HG03097 (cell line): ENCODE results near the gene LRCH3.

Source experiments
- ATAC-seq: cut with Tn5 transposase; IDR thresholded peaks from one replicate; pipeline ENCODE4 v1.9.1; 2021; ENCODE audit not compliant: unreplicated experiment, low FRiP score

Gene LRCH3

GRCh38 chr3:197833930-197834715, 43.1 kb downstream of the LRCH3 start:
- ATAC-seq: no peak

DNA sequence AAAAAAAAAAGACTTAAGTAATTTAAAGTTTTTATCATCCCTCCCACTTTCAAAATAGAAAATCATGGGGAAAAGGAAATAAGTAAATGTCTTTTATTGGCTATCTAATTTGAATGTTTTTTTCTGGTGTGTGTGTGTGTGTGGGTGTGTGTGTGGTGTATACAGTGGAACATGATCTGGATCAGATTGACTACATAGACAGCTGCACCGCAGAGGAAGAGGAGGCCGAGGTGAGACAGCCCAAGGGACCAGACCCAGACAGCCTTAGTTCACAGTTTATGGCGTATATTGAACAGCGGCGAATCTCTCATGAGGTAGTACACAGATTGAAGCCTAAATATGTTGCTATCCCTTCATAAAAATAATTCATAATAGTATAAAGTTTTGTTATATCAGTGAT, 44.5 kb downstream of the LRCH3 start:
- ATAC-seq: no peak

- no peak for ATAC-seq
These were observed 45.2 kb downstream of the LRCH3 start for GRCh38 chr3:197836244-197836643.

- ATAC-seq: no peak
These were observed 46.2 kb downstream of the LRCH3 start for GRCh38 chr3:197837282-197837681.

- ATAC-seq: no peak
These were observed 50.7 kb downstream of the LRCH3 start for GRCh38 chr3:197841789-197842188.

DNA sequence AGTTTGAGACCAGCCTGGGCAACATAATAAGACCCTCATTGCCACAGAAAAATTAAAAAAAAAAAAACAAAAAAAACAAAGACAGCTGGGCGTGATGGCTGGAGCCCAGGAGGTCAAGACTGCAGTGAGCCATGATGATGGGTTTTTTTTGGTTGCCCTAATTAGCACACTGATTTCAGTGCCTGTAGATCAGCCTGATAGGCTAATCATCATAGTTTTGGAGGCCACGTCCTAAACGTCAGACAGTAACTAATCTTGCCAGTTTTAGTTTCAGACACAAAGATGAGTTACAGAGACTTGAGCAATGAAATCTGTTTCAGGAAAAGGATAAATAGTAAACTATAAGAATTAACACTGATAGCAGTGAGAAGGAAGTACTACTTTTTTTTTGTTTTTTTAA, 55.4 kb downstream of the LRCH3 start:
- no peak for ATAC-seq

- ATAC-seq: no peak
These were observed 56.9 kb downstream of the LRCH3 start for GRCh38 chr3:197847866-197848401.

DNA sequence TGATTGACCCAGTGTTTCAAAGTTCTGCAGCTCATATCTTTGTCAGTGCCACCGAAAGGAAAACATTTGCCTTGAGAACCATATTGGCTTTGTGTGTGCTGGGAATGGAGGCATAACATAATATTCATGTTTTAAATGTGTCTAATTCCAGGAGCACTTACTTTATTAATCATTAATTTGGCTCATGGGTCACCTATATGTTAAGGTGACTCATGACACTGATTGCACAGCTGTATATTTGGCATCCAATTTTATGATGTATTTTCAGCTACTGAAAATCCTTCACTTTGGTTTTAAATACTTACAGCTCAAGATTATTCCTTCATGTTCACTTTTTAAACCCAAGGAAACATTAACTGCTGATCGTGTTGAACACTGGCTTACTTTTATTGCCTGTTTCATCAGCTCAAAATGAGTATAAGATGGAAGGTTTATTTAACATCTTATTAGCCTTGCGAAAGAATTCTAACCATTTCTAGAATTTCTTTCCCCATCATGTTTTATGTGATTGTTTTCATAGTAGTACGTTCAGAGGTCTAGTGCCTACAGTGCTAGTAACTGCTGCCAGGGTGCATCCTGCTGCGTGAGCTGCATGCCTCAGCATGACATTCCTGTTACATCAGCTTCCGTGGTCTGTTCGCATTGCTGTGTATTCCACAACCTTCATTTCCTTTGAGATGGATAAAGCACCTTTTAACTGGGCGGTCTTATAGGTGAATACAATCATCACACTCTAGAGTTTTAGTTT, 63.7 kb downstream of the LRCH3 start:
- ATAC-seq: no peak

DNA sequence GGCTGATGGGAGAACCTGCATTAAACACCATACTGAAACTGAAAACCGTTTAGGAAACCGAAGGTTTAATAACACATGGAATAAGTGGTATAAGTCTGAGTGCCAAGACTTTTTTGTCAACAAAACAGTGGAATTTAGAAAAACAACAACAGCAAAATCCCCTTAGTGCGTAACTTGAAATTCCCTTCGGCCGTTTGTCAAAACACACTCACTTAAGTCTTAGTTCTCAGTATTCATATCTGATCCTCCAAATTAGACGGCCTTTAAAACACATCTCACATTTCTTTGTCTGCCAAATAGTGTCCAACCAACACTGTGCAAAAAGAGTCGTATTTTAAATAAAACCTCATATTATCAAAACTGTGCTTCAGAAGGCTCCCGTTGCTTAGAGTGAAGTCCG, 64.5 kb downstream of the LRCH3 start:
- ATAC-seq: no peak

GRCh38 chr3:197856199-197856816, 65.3 kb downstream of the LRCH3 start:
- ATAC-seq: no peak

GRCh38 chr3:197858133-197858532, 67.1 kb downstream of the LRCH3 start:
- ATAC-seq: no peak

DNA sequence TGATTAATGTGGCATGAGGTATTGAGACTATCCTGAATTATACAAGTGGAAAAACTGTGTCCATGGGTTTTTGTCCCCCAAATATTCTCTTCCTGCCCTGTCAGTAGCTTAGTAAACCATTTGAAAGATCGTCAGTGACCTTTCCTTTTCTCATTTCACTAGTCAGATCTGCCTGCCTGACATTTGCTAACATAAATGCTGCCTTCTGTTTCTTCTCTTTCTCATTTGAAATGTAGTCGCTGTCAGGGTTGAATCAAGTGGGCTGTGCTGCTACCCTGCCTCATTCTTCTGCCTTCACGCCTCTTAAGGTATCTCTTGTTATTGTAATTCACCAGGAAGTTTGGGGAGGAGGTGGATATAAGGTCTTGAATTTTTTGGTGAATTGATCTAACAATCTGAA, 67.5 kb downstream of the LRCH3 start:
- ATAC-seq: no peak

- ATAC-seq: no peak
These were observed 75.0 kb downstream of the LRCH3 start for GRCh38 chr3:197866035-197866434.

GRCh38 chr3:197873329-197873728, 82.3 kb downstream of the LRCH3 start:
- ATAC-seq: no peak

DNA sequence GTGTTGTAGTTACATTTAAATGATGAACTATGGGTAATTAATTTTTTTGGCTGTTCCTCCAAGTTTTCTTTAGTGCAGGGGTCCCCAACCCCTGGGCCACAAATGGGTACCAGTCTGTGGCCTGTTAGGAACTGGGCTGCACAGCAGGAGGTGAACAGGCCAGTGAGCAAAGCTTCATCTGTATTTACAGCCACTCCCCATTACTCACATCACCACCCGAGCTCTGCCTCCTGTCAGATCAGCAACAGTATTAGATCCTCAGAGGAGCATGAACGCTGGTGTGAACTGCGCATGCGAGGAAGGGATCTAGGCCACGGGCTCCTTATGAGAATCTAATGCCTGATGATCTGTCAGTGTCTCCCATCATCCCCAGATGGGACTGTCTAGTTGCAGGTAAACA, 83.0 kb downstream of the LRCH3 start:
- ATAC-seq: no peak

- ATAC-seq: no peak
These were observed 83.6 kb downstream of the LRCH3 start for GRCh38 chr3:197874653-197875052.

DNA sequence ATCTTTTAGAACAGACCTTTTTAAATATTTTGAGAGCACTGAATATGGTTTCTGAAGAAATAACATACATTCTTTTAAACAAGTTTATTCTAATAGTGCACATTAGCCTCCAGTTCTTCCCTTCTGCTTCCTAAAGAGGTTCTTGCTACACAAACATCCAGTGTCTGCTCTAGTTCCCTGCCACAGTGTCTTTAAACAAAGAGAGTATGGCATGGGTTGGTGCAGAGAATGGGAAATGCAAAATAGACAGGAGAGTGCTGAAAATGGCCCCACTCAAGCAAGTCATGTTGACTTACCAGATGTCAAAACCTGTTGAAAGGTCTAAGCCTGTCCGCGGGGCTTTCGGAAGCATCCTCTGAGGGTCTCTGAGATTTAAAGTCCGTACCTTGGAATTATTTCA, 86.8 kb downstream of the LRCH3 start:
- ATAC-seq: no peak

GRCh38 chr3:197878427-197878826, 87.4 kb downstream of the LRCH3 start:
- ATAC-seq: no peak

GRCh38 chr3:197880491-197881269, 89.6 kb downstream of the LRCH3 start:
- ATAC-seq: no peak

DNA sequence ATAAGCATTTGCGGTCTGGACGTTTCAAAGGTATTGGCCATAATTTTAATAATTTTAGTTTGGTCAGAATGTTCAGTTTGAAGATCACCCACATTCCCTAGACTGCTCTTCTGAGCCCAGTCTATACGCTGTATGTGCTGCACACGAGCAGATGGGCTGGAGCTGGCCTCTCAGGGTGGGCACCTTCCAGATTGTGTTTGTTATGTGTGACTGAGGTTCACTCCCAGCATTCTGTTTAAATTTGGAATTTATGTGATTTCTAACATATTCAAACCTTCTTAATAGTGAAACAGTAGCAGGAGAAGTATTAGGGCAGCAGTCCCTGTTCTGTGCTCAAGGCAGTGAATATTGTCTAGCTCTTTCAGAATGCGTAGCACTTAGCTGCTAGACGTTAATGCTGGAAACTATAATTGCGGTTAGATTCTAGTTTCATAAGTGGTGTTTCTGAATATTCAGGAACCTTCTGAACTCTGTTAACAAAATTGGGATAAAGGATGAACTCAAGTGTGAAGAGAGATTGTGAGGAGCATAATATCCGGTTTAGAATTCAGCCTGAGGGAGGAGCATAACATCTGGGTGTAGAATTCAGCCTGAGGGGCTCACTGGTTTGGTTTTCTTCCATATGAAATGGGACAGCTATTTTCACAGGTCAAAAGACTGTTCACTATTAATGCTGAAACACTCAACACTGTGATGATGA, 90.4 kb downstream of the LRCH3 start:
- ATAC-seq: no peak
